Pancreas (tissue), 10 donors: ENCODE data around the gene TEX53. TPM values are rescaled to one million over a fixed set of nuclear protein-coding genes. Genes with fewer than 3 reads are reported as not detected.

Source experiments
- ATAC-seq, 4 donors: fragments of 200-7000 bp; cut with Tn5 transposase; one replicate each; pipeline versions ENCODE4 v1.8.0 to v1.9.1; 2020; ENCODE audit warnings: mild to moderate bottlenecking in 4 of 4, moderate library complexity in 4 of 4
- DNase-seq, 6 donors: peaks; one replicate each; pipeline ENCODE4 v3.0.0-alpha.2; 2020
- FAIRE-seq: peaks from 2 replicates; lab custom pipeline; 2012; peaks lifted over from hg19 to GRCh38; lab: Jason Lieb, UNC
- H3K27ac ChIP-seq, 4 donors: fragments of 200-600 bp; sonication (generic); 1 replicate in 3 of 4; 2 replicates in 1 of 4; pipeline versions ENCODE4 v1.5.0 to v1.8.0; 2020
- H3K27me3 ChIP-seq, 4 donors: fragments of 200-600 bp; one replicate each; pipeline ENCODE4 v1.8.0; 2021
- H3K36me3 ChIP-seq, 3 donors: fragments of 200-600 bp; sonication (generic) in 1 of 3; one replicate each; pipeline versions ENCODE4 v1.5.0 to v1.8.0; 2020 to 2021
- H3K4me1 ChIP-seq, 3 donors: fragments of 200-600 bp; one replicate each; pipeline ENCODE4 v1.8.0; 2021
- H3K4me3 ChIP-seq, 4 donors: fragments of 200-600 bp; sonication (generic) in 2 of 4; one replicate each; pipeline versions ENCODE4 v1.5.0 to v1.8.0; 2020 to 2021
- H3K9me3 ChIP-seq, 4 donors: fragments of 200-600 bp; one replicate each; pipeline ENCODE4 v1.8.0; 2021
- WGBS, 2 donors: extraction: QIAGEN DNeasy Blood & Tissue Kit; methylation state at CpG; one replicate each; pipeline ENCODE4 v1.1.7; 2013; 5-methylcytosine and 5-hydroxymethylcytosine counted together
- intact Hi-C, 3 donors: fragments of 100-400 bp; cut with DNase I; formaldehyde crosslinking; loops; one replicate each; pipeline versions ENCODE4 v1.11.1 to v1.14.2; 2022
- polyA plus RNA-seq, 2 donors: library from polyadenylated mRNA; stranded (reverse); fragments of 200-250 nt; gene quantifications; one replicate each; pipeline ENCODE4 v1.2.3, GENCODE V29; 2013
- total RNA-seq, 6 donors: library from RNA; stranded (reverse); fragmentation: NEBNext Ultra II Directional in 4 of 6; extraction: Animal tissue kit (Norgen Biotek cat#: 25700) in 4 of 6; gene quantifications; one replicate each; pipeline versions ENCODE4 v1.2.1 to v1.2.4, GENCODE V29; 2021 to 2023
- TF ChIP-seq, protein P1 (sequence below), 4 donors: fragments of 200-600 bp; sonication (generic) in 3 of 4; IDR thresholded peaks; one replicate each; pipeline versions ENCODE4 v1.5.0 to v1.8.0; 2021; ENCODE audit warnings: antibody characterized with exemption in 4 of 4
- donor health status: healthy with polysubstance abuse.
- donor health status: DM: no; HTN: no; CAD: no; lungs with moderate emphysema.
- donor health status: DM: no; HTN: no; CAD: no.
- donor health status: control.
- donor health status: control.
- donor health status: Bipolar disorder and iron deficiency.
- donor health status: DM: yes; HTN: yes; CAD: no.
- donor health status: DM: no; HTN: no; CAD: no.
- donor health status: DM: no; HTN: no; CAD: no.
- donor health status: DM: yes; HTN: yes; CAD: no.

The TEX53 gene
- total and polyA plus RNA-seq, 8 donors: not detected

DNA sequence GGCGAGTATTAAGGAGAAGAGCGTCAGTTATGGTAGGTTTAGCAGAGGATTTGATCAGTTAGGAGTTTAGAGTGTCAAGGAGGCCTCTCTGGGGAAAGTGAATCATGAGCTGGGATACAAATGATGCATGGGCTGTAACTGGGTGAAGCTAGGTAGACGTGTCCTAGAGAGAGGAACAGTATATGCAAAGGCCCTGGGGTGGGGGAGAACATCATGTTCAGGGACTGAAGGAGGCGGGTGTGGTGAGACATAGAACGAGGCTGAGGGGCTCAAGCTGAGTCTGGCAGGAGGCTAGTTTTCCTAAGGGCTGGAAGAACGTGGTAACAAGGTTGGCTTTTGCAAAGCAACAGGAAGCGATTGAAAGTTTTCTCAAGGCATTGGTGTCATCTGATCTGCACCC lies 36.0 kb downstream of the TEX53 start:
- H3K27me3 ChIP-seq: no peaks in the 10 kb centered on the region
- DNase-seq (no peak), FAIRE-seq (no peak), ATAC-seq (no peak)
- no peaks in the 10 kb centered on the region for H3K4me1 ChIP-seq
- H3K27ac ChIP-seq: no peak overlapping the region
- no peaks in the 10 kb centered on the region for H3K9me3 ChIP-seq
- no peaks in the 10 kb centered on the region for H3K36me3 ChIP-seq
- intact Hi-C loops: no loop called here
- H3K4me3 ChIP-seq: no peak overlapping the region
- TF ChIP-seq, protein P1, sequence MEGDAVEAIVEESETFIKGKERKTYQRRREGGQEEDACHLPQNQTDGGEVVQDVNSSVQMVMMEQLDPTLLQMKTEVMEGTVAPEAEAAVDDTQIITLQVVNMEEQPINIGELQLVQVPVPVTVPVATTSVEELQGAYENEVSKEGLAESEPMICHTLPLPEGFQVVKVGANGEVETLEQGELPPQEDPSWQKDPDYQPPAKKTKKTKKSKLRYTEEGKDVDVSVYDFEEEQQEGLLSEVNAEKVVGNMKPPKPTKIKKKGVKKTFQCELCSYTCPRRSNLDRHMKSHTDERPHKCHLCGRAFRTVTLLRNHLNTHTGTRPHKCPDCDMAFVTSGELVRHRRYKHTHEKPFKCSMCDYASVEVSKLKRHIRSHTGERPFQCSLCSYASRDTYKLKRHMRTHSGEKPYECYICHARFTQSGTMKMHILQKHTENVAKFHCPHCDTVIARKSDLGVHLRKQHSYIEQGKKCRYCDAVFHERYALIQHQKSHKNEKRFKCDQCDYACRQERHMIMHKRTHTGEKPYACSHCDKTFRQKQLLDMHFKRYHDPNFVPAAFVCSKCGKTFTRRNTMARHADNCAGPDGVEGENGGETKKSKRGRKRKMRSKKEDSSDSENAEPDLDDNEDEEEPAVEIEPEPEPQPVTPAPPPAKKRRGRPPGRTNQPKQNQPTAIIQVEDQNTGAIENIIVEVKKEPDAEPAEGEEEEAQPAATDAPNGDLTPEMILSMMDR (IDR thresholded peaks at IDR 0.05): no peak
- WGBS, 2 donors: 93% methylated on average over 7 of the region's 7 CpGs

DNA sequence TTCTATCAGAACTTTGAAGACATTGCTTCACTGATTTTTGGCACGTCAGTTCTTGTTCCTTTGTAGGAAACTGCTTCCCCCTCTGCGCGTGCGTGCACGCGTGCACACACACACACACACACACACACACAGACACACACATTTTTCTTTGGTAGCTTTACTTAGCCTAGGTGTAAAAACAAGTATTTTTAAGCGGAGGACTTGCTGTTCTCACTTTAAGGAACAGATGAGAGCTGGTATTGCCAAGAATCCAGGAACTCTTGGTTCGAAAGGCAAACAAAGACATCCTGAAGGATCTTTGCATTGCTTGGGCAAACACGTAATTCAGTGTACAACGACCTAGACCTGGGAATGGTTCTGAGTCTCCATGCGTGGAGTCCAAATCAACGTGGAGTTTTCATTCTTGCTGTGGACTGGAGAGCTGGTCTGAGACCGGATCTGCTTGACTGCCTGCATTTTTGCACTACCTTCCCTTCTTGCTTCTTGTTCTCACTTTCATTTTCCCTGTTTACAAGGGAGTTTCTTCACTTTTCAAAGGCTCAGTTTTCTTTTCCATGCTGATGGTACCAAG lies 38.3 kb downstream of the TEX53 start:
- Histone ChIP-seq H3K36me3 (no peaks in the 10 kb centered on the region), H3K9me3 (no peaks in the 10 kb centered on the region), H3K27ac (no peak overlapping the region), H3K4me3 (no peak overlapping the region), H3K27me3 (no peaks in the 10 kb centered on the region), H3K4me1 (no peaks in the 10 kb centered on the region)
- FAIRE-seq (no peak), ATAC-seq (no peak), DNase-seq (no peak)
- TF ChIP-seq, protein P1 (IDR thresholded peaks at IDR 0.05): no peak
- intact Hi-C loops: no loop called here
- WGBS, 2 donors: 85 to 87% methylated on average over 13 of the region's 13 CpGs

DNA sequence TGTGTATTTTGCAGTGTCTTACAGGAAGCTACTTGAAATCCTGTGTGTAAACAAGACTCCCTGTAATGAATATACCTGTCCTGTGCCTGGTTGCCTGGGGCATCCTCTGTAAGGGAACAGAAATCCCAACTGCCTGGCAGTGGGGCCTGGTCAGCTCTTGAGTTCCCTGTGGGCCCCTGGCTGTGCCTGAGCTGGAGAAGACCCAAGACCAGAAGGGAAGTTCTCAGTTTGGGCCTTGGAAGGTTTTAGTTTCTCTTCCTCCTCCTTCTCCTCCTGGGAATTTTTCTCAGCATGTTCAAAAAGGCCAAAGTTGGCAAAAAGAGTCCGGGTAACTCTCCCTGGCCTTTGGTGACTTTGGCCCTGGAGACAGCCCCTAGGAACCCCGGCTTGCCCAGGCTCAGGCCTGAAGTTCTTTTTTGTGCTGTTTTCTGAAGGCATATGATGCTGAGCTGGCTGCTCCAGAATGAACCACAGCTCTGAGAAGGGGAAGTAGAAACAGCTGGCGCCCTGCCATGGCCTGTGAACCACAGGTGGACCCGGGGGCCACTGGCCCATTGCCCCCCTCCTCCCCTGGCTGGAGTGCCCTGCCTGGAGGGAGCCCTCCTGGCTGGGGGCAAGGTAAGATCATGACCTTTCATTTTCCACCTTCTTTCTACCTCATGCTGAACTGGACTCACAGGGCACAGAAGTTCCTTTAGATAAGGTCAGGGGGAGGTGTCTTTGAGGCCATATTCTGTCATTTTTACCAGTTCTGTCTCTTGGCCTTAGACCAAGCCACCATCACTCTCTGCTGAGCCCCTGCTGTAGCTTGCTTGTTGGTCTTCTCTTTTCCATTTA lies 40.7 kb downstream of the TEX53 start:
- FAIRE-seq: no peak
- Histone ChIP-seq H3K4me1 (peaks cover 0 to 8% (median 6%) of the 10 kb centered on the region in 3 donors), H3K27ac (peak overlapping the region in 2 of 4 donors; percentile 8 to 28), H3K36me3 (no peaks in the 10 kb centered on the region), H3K4me3 (no peak overlapping the region), H3K27me3 (no peaks in the 10 kb centered on the region), H3K9me3 (no peaks in the 10 kb centered on the region)
- TF ChIP-seq, protein P1 (IDR thresholded peaks at IDR 0.05): no peak
- intact Hi-C loops: no loop called here
- peak in 2 of 4 donors; percentile 45 to 60 for ATAC-seq
- peak in 4 of 6 donors; percentile 49 to 77 (median 68) for DNase-seq
- 49 to 66% methylated on average over 4 of the region's 4 CpGs for WGBS, 2 donors

DNA sequence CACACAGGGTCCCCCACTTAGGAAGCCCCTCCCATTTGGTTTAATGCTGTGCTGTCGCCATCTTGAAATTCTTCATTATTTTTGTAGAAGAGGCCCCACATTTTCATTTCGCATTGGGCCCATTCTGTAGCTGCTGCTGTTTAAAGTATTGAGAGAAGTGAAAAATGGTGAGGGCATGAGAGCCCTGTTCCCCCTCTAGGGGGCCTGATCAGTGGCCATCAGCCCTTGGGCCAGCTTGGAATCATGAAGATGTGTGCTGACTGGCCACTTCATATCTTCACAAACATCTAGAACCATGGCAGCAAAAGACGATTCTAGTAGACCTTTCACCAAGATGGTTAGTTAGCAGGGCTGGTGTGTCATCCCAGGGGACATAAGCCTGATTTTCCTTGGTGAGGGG lies 43.2 kb downstream of the TEX53 start:
- H3K4me1 ChIP-seq: peaks cover 0 to 8% (median 6%) of the 10 kb centered on the region in 3 donors
- no peaks in the 10 kb centered on the region for H3K9me3 ChIP-seq
- H3K4me3 ChIP-seq: no peak overlapping the region
- no peak for FAIRE-seq
- TF ChIP-seq, protein P1 (IDR thresholded peaks at IDR 0.05): no peak
- H3K27me3 ChIP-seq: no peaks in the 10 kb centered on the region
- H3K36me3 ChIP-seq: no peaks in the 10 kb centered on the region
- no peak for DNase-seq
- no peak overlapping the region for H3K27ac ChIP-seq
- 82 to 83% methylated on average over 3 of the region's 3 CpGs for WGBS, 2 donors
- intact Hi-C loops: no loop called here
- no peak for ATAC-seq

DNA sequence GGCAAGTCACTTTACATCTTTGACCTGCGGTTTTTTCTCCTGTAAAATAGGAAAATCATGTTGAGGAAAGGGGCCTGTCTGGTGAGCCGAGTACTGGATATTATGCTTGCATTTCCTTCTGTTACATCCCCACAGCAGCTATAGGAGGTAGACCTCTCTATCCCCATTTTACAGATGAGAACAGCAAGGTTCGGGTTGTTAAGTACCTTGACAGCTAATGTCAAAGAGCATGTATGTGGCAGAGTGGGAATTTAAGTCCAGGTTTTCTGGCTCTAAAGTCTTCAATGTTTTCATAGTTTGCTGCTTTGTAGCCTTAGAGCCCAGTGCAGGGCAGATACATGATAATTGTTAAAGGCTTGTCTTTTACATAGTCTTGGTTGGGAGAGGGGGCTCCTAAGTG lies 43.7 kb downstream of the TEX53 start:
- FAIRE-seq (no peak), ATAC-seq (no peak), DNase-seq (no peak)
- Histone ChIP-seq H3K36me3 (no peaks in the 10 kb centered on the region), H3K27ac (no peak overlapping the region), H3K4me1 (peaks cover 0 to 8% (median 6%) of the 10 kb centered on the region in 3 donors), H3K9me3 (no peaks in the 10 kb centered on the region), H3K4me3 (no peak overlapping the region), H3K27me3 (no peaks in the 10 kb centered on the region)
- intact Hi-C loops: no loop called here
- TF ChIP-seq, protein P1 (IDR thresholded peaks at IDR 0.05): no peak
- 63 to 67% methylated on average over 3 of the region's 3 CpGs for WGBS, 2 donors
